ENCODE measurements around the gene CASZ1.

The CASZ1 gene

GRCh38 chr1:10730985-10731384, 65.5 kb downstream of the CASZ1 start:
- DNase-seq, result no peak

- peak in 10 of 56 donors; percentile 2 to 51 (median 19) for DNase-seq
Measured at GRCh38 chr1:10728595-10729410, 67.6 kb downstream of the CASZ1 start.

DNA sequence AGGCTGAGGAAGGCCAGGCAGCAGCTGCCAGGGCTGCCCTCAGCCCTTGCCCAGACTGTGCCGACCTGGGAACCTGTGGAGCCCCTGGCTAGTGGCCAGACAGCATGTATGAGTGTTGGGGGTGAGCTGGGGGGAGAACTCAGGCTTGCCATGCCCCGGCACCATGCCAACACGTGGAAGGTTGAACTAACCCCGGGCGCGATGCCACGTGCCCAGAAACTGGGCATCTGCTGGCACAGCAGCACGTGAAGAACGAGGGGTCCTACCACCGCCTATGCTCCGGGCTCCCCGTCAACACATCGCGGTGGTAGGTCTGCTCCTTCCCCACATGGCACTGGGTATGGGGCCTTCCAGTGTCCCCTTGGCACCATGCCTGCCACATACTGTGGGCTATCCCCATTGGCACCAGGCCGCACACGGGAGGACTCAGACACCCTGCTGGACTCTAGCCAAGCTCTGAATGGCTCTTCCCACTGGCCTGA, 68.7 kb downstream of the CASZ1 start:
- peak in 3 of 56 donors; percentile 12 to 81 (median 52) for DNase-seq

DNA sequence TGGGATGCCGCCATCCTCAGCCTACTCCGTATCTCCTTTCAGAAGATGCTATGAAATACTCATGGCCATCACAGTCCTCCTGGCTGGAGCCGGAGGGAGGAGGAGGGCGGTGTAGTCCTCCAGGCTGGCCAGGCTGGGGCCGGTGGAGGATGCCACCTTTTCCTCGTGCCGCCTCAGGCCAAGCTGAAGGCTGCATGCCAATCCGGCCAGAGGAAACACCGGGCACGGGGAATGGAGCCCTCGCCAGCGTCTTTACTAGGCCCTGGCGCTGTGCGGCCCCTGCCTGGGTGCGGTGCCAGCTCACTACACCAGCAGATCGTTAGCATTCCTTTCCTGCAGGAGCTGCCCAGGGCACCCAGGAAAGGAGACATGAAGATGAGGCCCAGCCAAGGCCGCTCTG, 70.1 kb downstream of the CASZ1 start:
- peak in 27 of 56 donors; percentile 4 to 56 (median 27) for DNase-seq

DNA sequence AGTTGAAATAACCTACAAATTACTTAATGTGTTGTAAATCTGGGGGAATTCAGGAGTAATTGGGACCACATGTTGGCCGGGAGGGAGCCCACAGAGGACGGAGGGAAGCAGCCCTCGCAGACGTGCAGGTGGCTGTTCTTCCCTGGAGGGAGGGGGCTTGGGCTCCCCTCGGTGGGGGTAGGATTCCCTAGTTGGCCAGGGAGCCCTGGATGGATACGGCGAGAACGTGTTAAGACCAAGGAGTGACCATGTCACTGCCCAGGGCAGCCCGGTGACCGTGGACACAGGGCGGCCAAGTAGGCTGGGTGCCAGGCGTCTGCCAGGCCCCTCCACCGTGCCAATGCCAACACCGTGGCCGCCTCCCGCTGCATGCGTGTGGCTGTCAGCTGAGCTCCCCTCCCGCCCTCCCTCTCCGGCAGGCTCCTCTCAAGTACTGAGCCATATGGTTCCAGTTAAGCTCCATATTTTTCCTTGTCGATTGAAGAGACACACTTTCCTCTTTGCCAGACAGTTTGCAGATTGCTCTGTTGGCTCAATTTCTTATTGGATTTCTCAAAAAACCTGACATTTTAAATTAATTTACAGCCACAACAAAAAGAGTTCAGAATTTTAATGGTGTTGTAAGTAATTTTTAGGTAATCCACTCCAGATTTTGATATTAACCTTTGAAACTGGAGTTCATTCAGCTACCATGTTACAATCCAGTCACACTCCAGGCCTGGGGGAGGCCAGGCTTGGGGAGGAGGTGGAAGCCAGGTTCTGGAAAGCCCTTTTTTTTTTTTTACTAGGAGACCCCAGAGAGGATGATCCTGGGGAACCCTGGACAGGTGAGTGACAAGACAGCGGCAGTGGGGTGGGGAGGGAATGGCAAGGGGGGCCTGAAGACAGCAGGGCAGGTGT, 71.2 kb downstream of the CASZ1 start:
- DNase-seq, result peak in 8 of 56 donors; percentile 2 to 34 (median 16)

DNA sequence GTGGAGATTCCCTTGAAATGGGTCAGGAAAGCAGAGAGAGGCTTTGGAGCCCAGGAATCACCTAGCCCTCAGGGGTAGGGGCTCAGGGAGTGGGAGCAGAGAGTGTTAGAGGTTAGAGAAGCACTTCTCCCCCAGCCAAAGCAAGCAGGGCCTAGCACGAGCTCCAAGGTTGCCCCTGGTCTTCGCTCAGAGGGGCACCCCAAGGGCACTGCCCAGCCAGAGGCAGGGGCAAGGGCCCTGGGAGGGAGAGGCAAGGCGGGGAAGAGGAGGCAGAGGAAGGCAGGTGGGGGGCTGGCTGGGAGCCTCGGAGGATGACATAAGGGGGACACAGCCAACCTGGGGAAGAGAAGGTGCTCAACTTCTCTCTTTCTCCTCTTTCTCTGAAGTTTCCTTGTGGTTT, 71.9 kb downstream of the CASZ1 start:
- no peak for DNase-seq

DNA sequence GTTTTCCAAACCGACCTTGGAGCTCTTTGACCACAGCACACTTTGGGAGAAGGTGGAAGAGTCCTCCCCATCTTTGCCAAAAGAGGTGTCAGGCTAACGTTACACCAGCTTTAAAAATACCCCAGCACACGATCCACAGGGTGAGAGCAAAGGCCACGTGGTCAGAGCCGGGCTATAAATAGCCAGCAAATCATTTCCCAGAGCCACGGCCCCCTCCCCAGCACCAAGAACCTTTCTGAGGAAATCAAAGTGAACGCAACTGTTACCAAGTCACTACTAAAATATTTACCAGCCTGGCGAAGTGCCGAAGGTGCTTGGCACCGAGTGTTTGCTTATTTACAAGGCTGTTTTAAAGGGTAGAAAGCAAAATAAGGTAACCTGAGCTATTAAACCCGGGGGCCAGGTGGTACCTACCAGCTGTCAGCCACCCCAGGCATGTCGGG, 72.4 kb downstream of the CASZ1 start:
- DNase-seq, result no peak

GRCh38 chr1:10723317-10723716, 73.1 kb downstream of the CASZ1 start:
- no peak for DNase-seq

DNA sequence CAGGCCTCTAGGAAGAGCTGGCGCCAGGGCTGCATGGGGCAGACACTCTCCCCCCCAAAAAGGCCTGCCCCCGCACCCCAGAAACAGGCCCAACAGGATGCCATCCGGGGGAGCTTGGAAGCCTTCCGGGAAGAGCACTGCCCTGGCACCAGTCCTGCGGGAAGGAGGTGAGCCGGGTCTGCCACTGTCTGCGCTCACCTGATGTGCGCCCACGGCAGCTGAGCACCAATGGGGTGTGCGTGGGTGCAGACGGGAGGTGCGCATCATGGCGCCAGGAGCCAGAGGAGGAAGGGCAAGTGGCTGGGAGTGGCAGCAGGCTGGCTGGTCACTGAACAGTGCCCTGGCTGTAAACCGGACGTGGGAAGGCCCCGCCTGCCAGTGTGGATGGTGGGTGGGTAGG, 73.6 kb downstream of the CASZ1 start:
- no peak for DNase-seq

DNA sequence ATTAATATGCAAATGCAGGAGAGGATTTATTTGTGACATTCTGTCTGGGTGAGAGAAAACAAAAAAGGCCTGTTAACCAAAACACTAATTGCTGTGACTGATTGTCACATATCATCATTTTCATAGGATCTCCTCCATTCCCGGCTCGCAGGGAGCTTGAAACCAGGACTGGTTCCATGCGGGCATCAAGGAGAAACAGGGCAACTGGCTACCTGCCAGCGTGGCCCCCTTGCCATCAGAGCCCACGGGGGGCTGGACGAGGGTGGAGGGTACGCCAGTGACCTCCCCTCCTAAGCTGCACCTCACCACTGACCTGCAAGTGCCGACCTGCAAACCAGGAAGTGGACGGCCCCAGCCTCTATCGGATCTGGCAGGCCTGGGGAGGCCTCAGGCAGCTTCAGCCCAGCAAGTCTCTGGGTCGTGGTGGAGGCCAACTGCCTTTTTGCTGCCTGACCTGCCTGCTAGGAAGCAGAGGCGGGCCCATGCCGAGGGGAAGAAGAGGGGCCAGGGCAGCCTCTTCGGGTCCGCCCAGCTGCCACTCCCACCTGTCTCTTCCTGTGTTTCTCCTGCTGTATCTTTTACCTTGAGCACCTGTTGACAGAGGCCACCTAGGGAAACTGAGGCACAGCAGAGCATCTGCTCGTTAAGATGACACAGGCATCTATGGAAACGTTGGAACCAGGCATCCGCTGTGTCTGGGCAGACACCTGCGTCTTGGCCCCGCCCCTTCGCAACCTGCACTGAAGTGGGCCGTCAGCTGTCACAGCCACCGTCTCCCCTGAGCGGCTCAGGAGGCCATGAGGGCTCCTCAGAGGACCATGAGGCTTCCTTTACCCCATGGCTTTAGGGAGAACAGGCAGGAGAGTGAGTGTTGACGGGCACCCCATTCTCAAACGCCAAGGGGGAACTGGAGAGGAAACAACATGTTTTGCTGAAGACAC, 74.8 kb downstream of the CASZ1 start:
- DNase-seq, result no peak

DNA sequence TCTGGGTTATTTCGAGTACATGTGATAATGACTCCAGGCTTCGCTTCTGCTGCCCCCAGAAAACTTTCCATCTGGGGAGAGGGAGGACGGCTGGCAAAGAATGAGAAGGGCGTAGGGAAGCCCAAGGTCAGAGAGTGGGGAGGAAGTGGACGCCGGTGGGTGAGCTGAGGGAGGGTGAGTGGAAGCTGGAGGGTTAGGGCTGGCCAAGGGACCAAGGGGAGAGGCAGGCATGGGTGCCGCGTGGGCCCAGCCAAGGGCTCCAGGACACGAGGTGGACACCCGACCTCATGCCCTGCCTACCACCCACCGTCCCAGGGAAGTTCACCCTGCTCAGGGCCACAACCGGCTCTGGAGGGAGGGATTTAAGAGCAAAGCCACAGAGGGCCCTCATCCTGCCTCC, 75.8 kb downstream of the CASZ1 start:
- no peak for DNase-seq

GRCh38 chr1:10718083-10718415, 78.4 kb downstream of the CASZ1 start:
- DNase-seq, result no peak

GRCh38 chr1:10717296-10718082, 79.0 kb downstream of the CASZ1 start:
- no peak for DNase-seq

GRCh38 chr1:10716840-10717239, 79.6 kb downstream of the CASZ1 start:
- no peak for DNase-seq

DNA sequence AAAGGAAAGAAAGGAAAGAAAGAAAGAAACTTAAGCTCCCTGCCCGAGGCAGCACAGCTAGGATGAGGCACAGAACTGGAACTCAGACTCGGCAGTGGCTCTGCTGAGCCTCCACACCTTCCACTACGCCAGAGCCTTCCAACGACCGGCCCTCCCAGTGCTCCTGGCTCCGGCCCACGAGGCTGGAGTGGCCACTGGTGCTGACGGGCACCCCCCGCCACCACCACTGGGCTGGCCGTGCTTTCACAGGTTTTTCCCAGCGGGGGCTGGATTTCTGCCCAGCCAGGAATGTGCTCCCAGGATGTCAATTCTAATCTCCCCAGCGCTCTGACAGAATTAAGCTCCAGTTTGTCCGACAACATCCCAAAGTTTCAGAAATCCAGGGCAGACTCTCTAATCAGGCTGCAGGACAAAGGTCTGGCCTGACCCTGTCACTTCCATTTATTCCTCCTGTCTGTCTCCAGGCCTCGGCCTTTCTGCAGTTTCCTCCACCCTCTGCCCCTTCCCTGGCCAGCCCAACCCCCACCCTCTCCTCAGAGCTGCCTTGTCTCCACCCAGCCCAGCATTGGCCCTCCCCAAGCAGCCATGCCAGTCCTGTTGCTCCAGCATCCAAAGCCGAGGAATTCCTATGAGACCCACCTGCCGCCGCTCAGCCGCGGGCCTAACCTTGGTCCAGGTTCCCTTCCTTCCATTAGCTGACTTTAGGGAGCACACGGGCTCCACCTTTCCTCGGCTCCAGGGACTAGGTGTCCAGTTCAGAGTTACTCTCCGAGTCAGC, 81.9 kb downstream of the CASZ1 start:
- no peak for DNase-seq

GRCh38 chr1:10713614-10714013, 82.8 kb downstream of the CASZ1 start:
- DNase-seq, result no peak

DNA sequence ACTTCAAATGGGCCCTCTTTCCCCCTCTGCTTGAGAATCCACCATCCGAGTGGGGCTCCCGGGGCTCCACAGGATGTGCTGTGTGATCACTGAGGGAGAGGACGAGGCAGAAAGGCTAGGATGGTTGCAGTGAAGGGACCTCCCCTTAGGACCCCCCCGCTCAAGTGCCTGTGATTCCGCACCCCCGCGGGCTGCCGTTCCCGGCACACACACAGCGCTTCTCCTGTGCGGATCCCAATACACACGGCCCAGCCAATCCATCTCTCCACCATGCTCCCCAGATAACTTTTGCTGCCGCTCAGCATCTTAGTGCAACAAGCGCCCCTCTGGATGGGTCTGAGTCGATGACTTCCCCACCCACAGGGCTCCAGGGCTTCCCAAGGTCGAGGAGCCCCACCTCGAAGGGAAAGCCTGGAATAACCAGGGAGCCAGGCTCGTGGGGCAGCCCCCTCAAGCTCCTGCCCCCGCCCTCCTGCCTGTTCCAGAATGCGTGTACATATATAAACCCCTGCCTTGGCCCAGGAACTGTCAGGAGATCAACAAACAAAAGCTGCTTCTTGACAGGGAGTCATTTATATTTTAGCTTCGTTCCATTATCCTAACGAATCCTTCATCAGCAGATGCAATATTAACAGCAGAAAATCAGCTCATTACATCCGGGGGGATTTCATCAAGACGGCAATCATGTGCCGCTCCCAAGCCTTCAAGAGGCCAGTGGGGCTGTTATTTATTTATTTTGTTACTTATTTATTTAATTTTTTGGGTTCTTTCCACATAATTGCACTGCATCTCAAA, 83.7 kb downstream of the CASZ1 start:
- no peak for DNase-seq

DNA sequence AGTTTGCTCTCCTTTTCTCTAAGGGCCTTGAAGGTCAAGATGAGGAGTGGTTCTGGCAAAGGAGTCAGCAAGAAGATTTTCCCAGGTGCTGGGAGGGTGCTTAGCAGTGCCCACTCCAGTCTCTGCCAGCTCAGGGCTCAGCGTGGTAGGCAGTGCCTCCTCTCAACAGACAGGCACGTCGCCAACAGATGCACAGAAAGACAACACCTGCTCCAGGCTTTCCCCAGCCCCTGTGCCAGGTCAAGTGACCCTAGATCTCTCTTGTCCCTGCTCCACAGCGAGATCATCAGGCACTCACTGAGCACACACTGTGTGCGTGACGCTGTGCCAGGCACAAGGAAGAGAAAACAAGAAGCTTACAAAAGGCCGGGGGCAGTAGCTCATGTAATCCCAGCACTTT, 86.0 kb downstream of the CASZ1 start:
- DNase-seq, result no peak

DNA sequence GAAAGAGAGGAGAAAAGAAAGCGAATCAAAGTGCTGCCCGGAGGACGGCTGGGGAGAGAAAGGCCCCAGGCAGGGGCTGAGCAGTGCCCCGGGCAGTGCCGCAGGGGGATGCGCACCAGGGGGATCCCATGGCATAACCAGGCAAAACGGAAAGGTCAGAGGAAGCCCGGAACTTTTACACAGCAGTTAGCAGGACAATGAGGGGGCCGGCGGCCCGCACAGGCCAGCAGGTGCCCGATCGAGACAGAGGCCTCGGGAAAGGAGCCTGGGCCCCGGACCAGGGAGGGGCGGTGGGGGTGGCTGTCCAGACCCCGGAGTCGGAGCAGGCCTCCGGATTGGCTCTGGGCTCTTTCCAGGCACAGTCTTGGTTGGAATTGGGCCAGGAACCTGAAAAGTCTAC, 86.8 kb downstream of the CASZ1 start:
- DNase-seq, result no peak
